ENCODE data around the gene SDK2.

SDK2 gene

GRCh38 chr17:73550556-73550955 lies 93.7 kb downstream of the SDK2 start:
- no peak for TF ChIP-seq CTCF (IDR thresholded peaks at IDR 0.05; ENCODE audit: low read depth, low read length)

GRCh38 chr17:73549841-73550430 lies 94.3 kb downstream of the SDK2 start:
- no peak for DNase-seq (ENCODE audit: extremely low read depth, low read depth)

More at GRCh38 chr17:73550556-73550955, 93.7 kb downstream of the SDK2 start:
- no peak for DNase-seq (ENCODE audit: extremely low read depth, low read depth)

GRCh38 chr17:73548620-73549311 lies 95.5 kb downstream of the SDK2 start:
- no peak for DNase-seq (ENCODE audit: extremely low read depth, low read depth)
- TF ChIP-seq CTCF (IDR thresholded peaks at IDR 0.05; ENCODE audit: low read depth, low read length), result no peak

More at GRCh38 chr17:73549841-73550430, 94.3 kb downstream of the SDK2 start:
- no peak for TF ChIP-seq CTCF (IDR thresholded peaks at IDR 0.05; ENCODE audit: low read depth, low read length)

GRCh38 chr17:73547790-73548189 lies 96.5 kb downstream of the SDK2 start:
- TF ChIP-seq CTCF (IDR thresholded peaks at IDR 0.05; ENCODE audit: low read depth, low read length), result no peak
- DNase-seq (ENCODE audit: extremely low read depth, low read depth), result no peak

GRCh38 chr17:73546770-73547536 lies 97.3 kb downstream of the SDK2 start:
- no peak for DNase-seq (ENCODE audit: extremely low read depth, low read depth)

GRCh38 chr17:73546114-73546513 lies 98.1 kb downstream of the SDK2 start:
- no peak for DNase-seq (ENCODE audit: extremely low read depth, low read depth)
- TF ChIP-seq CTCF (IDR thresholded peaks at IDR 0.05; ENCODE audit: low read depth, low read length), result no peak

More at GRCh38 chr17:73546770-73547536, 97.3 kb downstream of the SDK2 start:
- TF ChIP-seq CTCF (IDR thresholded peaks at IDR 0.05; ENCODE audit: low read depth, low read length), result no peak
